Uterus (tissue), 4 donors: ENCODE results near the gene DRAP1. TPM values are rescaled to one million over a fixed set of nuclear protein-coding genes. Genes with fewer than 3 reads are reported as not detected.

Experiments
- DNase-seq, 2 donors: peaks; one replicate each; pipeline ENCODE4 v3.0.0-alpha.2; 2019 to 2020
- H3K27ac ChIP-seq, 2 donors: fragments of 200-600 bp; sonication (generic); 1 replicate in 1 of 2; 2 replicates in 1 of 2; pipeline ENCODE4 v1.5.1; 2016 to 2018
- H3K27me3 ChIP-seq, 2 donors: fragments of 200-600 bp; sonication (generic); one replicate each; pipeline ENCODE4 v1.5.1; 2018 to 2019; ENCODE audit warnings: control low read depth in 1 of 2
- H3K36me3 ChIP-seq, 2 donors: fragments of 200-600 bp; sonication (generic); one replicate each; pipeline ENCODE4 v1.5.1; 2019; ENCODE audit warnings: control low read depth in 1 of 2
- H3K4me1 ChIP-seq, 2 donors: fragments of 200-600 bp; sonication (generic); one replicate each; pipeline ENCODE4 v1.5.1; 2018 to 2019; ENCODE audit warnings: control low read depth in 1 of 2
- H3K4me3 ChIP-seq, 2 donors: fragments of 200-600 bp; sonication (generic); 1 replicate in 1 of 2; 2 replicates in 1 of 2; pipeline ENCODE4 v1.5.1; 2018 to 2019; ENCODE audit warnings: mild to moderate bottlenecking in 1 of 2
- H3K9me3 ChIP-seq, 2 donors: fragments of 200-600 bp; sonication (generic); one replicate each; pipeline ENCODE4 v1.5.1; 2019; ENCODE audit warnings: control low read depth in 1 of 2
- POLR2A ChIP-seq, 2 donors: fragments of 450-650 bp; IDR thresholded peaks; one replicate each; pipeline ENCODE4 v1.6.1; 2016; ENCODE audit warnings: antibody characterized with exemption in 2 of 2, mild to moderate bottlenecking in 1 of 2, moderate library complexity in 1 of 2
- intact Hi-C: fragments of 100-400 bp; cut with DNase I; formaldehyde crosslinking; loops from one replicate; pipeline ENCODE4 v1.15.1; 2023; ENCODE audit warnings: low total_unique reads
- total RNA-seq, 4 donors: library from RNA; depleted of rRNA in 3 of 4; stranded (reverse); fragments of >200 nt in 3 of 4; gene quantifications; one replicate each; pipeline versions ENCODE4 v1.1.0 to v1.2.4, GENCODE V29; 2014 to 2023
- TF ChIP-seq, protein P1 (sequence below), 4 experiments: fragments of 200-600 bp in 2 of 4; fragments of 450-650 bp in 2 of 4; sonication (generic) in 2 of 4; IDR thresholded peaks; one replicate each; pipeline ENCODE4 v1.5.1; 2016 to 2019; ENCODE audit warnings: antibody characterized with exemption in 4 of 4, mild to moderate bottlenecking in 2 of 4, moderate library complexity in 1 of 4
- donor health status: DM: yes; HTN: yes; CAD: no.

The DRAP1 gene
- total RNA-seq, 4 donors from 2014 or later: 9.2 to 83.0 (median 60.6) TPM

DNA sequence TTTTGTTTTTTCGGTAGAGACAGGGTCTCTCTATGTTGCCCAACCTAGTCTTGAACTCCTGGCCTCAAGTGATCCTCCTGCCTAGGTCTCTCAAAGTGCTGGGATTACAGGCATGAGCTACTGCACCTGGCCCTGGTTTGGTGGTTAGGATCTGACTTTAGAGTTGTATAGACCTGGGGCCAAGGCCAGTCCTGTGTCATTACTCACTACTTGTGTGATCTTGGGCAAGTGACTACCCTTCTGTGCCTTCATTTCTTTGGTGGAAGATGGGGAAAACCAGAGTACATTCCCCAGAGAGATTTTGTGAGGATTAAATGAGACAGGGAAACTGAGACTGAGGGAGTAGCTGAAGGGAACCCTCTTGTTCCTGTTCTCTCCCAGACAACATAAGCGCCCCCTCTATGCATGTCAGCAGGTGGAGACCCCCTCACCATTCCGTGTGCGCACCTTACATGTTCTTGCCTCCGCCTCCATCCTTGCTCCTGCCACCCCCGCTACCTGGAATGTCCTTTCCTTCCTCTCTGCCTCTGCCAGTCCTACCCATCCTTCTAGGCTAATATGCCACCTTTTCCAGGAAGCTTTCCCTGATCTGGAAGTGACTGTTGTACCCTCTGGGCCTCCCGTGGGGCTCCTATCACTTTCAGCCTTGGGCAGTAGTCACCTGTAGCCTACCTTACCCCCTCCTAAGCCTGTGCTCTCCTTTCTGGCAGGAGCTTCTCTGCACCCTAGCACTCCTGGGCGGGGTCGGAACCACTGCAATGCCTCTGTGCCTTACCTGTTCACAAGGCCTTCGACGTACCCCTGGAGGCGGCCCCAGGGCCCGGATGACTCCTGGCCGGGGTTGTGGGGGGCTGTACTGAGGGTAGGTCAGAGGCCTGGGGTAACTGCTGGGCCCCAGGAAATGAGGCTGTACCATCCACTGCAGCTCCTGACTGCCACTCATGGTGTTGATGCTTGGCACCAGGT is 22.9 kb upstream of the DRAP1 start:
- peak in 1 of 2 donors; percentile 16 for DNase-seq
- Histone ChIP-seq H3K9me3 (no peaks in the 10 kb centered on the region), H3K4me1 (peaks cover 7 to 17% of the 10 kb centered on the region in 2 donors), H3K27ac (no peak overlapping the region), H3K36me3 (no peaks in the 10 kb centered on the region), H3K4me3 (no peak overlapping the region), H3K27me3 (peaks cover 0 to 17% of the 10 kb centered on the region in 2 donors)
- intact Hi-C loops: no loop called here
- TF ChIP-seq, protein P1, sequence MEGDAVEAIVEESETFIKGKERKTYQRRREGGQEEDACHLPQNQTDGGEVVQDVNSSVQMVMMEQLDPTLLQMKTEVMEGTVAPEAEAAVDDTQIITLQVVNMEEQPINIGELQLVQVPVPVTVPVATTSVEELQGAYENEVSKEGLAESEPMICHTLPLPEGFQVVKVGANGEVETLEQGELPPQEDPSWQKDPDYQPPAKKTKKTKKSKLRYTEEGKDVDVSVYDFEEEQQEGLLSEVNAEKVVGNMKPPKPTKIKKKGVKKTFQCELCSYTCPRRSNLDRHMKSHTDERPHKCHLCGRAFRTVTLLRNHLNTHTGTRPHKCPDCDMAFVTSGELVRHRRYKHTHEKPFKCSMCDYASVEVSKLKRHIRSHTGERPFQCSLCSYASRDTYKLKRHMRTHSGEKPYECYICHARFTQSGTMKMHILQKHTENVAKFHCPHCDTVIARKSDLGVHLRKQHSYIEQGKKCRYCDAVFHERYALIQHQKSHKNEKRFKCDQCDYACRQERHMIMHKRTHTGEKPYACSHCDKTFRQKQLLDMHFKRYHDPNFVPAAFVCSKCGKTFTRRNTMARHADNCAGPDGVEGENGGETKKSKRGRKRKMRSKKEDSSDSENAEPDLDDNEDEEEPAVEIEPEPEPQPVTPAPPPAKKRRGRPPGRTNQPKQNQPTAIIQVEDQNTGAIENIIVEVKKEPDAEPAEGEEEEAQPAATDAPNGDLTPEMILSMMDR (IDR thresholded peaks at IDR 0.05): no peak
- no peak for TF ChIP-seq POLR2A (IDR thresholded peaks at IDR 0.05)

DNA sequence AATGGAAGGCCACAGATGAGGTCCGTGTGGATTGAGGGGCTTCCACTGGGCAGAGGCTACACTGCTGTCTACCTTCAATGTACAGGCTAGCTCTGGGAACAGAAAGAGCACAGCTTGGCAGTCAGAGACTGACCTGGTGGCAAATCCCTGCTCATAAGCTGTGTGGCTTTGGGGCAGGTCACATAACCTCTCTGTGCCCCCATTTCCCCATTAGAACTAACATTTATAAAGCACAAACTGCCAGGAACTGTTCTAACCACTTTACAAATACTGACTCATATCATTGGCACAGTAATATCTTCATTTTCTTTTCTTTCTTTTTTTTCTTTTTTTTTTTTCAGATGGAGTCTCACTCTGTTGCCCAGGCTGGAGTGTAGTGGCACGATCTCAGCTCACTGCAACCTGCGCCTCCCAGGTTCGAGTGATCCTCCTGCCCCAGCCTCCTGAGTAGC is 22.2 kb upstream of the DRAP1 start:
- intact Hi-C loops: no loop called here
- Histone ChIP-seq H3K27ac (no peak overlapping the region), H3K36me3 (no peaks in the 10 kb centered on the region), H3K27me3 (peaks cover 0 to 17% of the 10 kb centered on the region in 2 donors), H3K9me3 (no peaks in the 10 kb centered on the region), H3K4me3 (no peak overlapping the region), H3K4me1 (peaks cover 7 to 16% of the 10 kb centered on the region in 2 donors)
- no peak for DNase-seq
- TF ChIP-seq POLR2A (IDR thresholded peaks at IDR 0.05): no peak
- TF ChIP-seq, protein P1 (IDR thresholded peaks at IDR 0.05): no peak

DNA sequence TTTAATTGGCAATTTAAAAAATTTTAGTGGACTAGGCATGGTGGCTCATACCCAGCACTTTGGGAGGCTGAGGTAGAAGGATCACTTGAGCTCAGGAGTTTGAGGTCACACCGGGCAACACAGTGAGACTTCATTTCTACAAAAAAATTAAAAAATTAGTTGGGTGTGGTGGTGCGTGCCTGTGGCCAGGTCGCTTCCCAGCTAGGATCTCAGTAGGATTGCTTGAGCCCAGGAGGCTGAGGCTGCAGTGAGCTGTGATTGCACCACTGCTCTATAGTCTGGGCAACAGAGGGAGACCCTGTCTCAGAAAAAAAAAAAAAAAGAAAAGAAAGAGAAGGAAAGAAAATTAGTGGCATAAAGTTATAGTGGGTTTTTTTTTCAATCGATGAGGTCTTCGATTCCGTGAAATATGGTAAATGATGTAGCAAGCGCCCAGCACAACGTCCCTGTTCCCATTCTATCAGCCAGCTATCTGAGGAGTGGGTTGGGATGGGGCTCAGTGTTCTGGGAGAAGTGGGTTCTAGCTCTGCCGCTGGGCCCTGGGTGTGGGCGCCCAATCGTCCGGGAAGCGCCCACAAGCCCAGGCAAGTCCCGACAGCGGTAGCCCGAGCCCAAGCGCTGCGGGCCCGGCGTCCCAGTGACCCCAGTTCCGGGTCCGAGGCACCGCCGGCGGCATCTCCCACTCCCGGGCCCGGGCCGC is 20.4 kb upstream of the DRAP1 start:
- no peak for TF ChIP-seq POLR2A (IDR thresholded peaks at IDR 0.05)
- TF ChIP-seq, protein P1 (IDR thresholded peaks at IDR 0.05): no peak
- H3K4me1 ChIP-seq: peaks cover 5 to 7% of the 10 kb centered on the region in 2 donors
- no peak overlapping the region for H3K27ac ChIP-seq
- H3K27me3 ChIP-seq: peaks cover 0 to 17% of the 10 kb centered on the region in 2 donors
- peak overlapping the region; percentile 18 to 38 for H3K4me3 ChIP-seq
- H3K36me3 ChIP-seq: no peaks in the 10 kb centered on the region
- intact Hi-C loops: no loop called here
- DNase-seq: peak in 1 of 2 donors; percentile 58
- no peaks in the 10 kb centered on the region for H3K9me3 ChIP-seq

DNA sequence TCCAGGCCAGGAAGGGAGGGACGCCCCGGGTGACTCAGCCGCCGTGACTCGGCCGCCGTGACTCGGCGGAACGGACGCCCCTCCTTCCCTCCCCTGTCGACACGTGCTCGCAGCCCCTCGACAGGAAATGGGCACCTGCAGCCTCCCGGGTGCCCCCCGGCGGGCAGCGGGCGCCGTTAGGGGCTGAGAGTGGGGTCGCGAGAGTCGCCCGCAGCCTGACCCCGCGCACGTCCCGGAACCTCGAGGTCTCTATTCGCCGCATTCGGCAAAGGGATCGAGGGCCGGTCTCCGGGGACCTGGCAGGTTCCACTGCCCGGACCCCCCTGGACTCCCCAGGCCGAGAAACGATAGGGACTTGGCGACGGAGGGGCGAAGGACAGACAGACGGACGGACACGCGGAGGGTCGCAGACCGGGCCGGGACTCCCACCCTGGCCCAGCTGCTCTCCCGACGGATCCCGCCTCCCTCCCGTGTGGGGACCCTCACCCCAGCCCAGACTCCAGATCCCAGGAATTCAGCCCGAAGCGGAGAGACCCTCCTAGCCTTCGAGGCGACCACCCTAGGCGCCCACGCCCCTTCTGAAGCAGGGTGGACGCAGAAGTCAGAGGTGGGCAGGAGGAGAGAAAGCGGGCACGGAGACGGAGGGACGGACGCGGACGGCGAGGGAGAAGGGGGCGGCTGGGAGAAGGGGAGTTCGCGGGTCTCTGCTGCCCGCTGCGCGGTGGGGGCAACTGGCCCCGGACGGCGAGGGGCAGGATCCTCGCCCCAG is 19.7 kb upstream of the DRAP1 start:
- Histone ChIP-seq H3K36me3 (no peaks in the 10 kb centered on the region), H3K27ac (peak overlapping the region in 1 of 2 donors; percentile 36), H3K9me3 (no peaks in the 10 kb centered on the region), H3K4me1 (peaks cover 5 to 7% of the 10 kb centered on the region in 2 donors), H3K27me3 (peaks cover 0 to 17% of the 10 kb centered on the region in 2 donors), H3K4me3 (peak overlapping the region; percentile 18 to 38)
- intact Hi-C loops: no loop called here
- TF ChIP-seq, protein P1 (IDR thresholded peaks at IDR 0.05): no peak
- TF ChIP-seq POLR2A (IDR thresholded peaks at IDR 0.05): no peak
- peak in 1 of 2 donors; percentile 50 for DNase-seq
